Measurements from ENCODE around the gene DHDH.

The DHDH gene

DNA sequence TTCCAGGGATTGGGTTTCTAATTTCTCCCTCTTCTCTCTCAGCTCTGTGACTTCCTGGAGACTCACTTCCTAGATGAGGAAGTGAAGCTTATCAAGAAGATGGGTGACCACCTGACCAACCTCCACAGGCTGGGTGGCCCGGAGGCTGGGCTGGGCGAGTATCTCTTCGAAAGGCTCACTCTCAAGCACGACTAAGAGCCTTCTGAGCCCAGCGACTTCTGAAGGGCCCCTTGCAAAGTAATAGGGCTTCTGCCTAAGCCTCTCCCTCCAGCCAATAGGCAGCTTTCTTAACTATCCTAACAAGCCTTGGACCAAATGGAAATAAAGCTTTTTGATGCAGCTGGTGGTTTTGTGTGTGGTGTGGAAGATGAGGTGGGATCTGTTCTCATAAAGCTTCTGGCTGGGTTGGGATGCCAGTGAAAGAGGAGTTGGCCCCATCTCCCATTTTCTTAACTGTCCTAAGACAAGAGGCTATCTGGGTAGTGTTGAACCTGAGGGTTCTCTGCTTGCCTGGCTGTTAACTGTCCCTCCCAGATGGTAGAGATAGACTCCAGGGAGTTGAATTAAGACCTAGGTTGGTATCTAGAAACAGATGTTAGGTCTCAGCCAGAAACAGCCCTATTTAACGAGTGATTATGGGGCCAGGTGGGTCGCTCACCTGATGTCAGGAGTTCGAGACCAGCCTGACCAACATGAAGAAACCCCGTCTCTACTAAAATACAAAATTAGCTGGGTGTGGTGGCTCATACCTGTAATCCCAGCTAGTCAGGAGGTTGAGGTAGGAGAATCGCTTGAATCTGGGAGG, 33.2 kb downstream of the DHDH start:
- no peak for DNase-seq (ENCODE audit: low read depth in 2 of 2)

DNA sequence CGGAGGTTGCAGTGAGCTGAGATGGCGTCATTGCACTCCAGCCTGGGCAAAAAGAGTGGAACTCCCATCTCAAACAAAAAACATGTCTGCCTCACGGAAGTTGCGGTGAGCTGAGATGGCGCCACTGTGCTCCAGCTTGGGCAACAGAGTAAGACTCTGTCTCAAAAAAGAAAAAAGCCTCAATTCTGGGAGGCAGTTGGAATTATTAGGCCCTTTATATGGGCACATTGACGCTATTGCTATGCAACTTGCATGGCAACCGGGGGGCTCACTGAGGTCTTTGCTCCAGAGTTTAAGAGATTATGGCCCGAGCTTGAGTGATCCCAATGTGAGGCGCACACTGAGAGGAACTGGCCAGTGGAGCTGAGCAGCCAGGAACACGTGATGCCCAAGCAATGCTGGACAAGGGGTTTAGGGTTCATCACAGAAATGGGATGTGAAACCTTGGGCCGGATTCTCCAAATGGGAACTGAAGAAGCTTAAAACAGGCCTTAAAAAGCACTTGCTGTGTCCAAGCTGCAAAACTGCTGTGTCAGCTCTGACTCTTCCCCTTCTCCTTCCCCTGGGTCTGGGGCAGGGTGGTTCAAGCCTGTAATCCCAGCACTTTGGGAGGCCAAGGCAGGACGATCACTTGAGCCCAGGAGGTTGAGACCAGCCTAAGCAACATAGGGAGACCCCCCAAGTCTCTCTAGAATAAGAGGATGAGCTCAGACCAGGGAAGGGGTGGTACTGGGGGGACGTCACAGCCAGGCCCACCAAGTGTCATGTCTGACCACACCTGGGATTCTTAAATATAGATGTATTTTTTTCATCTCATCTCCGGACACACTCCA, 34.1 kb downstream of the DHDH start:
- DNase-seq (ENCODE audit: low read depth in 2 of 2): no peak

DNA sequence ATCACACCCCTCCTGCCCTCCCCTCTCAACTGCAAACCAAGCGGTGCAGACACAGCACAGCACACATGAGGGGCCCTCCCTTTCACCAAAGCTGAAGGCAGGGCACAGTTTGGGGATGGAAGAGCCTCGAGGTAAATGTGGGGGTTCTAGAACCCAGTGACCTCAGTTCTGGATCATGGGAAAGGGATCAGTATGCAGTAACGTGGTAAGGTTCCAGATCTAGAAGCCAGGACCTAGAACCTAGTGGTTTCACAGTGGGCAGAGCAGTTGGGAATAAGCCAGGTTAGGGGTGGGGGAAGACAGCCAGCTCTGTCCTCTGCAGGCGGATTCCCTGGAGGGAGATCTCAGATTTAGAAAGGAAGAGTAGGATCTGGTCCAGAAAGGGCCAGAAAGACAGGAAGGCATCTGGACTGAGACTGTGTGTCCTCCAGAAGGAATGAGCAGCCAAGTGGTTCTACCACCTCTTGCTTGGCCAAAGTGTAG, 34.7 kb downstream of the DHDH start:
- DNase-seq (ENCODE audit: low read depth in 2 of 2): no peak

DNA sequence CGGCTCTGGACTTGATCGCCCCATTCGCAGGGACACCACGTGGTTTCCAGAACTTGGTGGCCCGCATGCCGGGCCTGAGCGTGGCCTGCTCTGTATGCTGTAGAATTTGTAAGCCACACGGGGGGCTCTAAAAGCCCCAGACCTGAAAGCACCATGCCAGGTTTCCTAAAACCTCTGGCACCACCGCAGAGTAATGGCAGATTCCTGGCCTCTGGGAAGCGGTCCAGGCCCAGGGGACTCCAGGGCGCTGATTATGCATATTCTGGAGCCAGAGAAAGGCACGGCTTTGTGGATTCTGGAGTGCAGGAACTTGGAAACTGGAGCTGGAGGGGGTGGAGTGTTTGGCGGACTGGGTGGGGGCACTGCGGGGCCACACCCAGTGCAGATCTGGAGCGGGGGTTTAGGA, 35.3 kb downstream of the DHDH start:
- no peak for DNase-seq (ENCODE audit: low read depth in 2 of 2)

- DNase-seq (ENCODE audit: low read depth in 2 of 2): no peak
Measured at GRCh38 chr19:48969276-48970138, 36.0 kb downstream of the DHDH start.

GRCh38 chr19:48970139-48970766, 36.8 kb downstream of the DHDH start:
- no peak for DNase-seq (ENCODE audit: low read depth in 2 of 2)

DNA sequence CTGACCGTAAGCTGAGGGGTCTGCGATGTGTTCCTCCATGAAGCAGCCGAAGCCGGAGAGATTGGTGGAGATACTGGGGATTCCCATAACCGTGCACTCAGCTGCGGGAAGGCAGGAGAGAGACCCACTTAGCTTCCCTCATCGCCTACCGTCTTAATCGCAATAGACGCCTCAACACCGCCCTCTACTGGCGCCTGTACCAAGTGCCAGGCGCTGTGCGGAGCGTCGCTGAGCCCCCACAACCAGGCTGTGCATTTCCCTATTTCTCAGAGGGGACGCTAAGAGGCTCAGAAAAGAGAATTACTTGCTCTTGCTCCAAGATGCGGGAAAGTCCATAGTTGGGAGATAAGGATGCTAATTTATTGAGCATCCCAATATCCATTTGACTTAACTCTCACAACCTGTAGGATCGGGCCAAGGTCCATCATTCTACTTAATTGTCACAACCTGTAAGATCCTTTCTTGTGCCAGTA, 37.5 kb downstream of the DHDH start:
- peak; percentile 60 to 87 for DNase-seq (ENCODE audit: low read depth in 2 of 2)

GRCh38 chr19:48975947-48976847, 42.7 kb downstream of the DHDH start:
- no peak for DNase-seq (ENCODE audit: low read depth in 2 of 2)

DNA sequence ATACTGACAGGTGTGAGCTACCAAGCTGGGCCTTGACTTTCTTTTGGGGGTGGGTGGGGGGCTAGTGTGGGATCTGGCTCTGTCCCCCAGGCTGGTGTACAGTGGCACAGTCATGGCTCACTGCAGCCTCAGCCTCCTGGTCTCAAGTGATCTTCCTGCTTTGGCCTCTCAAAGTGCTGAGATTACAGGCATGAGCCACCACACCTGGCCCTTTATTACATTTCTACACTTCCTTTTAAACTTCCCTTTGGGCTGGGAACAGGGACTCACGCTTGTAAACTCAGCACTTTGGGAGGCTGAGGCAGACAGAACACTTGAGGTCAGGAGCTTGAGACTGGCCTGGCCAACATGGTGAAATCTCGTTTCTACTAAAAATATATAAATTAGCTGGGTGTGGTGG, 43.6 kb downstream of the DHDH start:
- DNase-seq (ENCODE audit: low read depth in 2 of 2): no peak

DNA sequence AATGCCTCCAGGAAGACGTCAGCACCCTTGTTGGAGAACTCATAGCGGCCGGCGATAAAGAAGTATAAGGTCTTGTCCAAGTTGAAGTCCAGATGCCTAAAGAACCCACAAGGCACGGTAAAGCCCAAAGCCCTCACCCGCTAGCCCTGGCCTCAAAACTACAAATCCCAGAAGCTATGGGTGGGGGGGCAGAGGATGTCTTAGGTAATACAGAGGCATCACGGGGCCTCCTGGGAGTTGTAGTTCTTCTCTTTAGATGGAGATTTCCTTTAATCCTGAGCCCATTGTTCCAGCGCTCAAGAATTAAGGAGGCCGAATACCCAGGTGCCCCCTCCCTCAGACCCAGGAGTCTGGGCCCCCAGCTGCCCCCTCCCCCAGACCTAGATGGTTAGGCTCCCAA, 48.8 kb downstream of the DHDH start:
- DNase-seq (ENCODE audit: low read depth in 2 of 2): no peak

- DNase-seq (ENCODE audit: low read depth in 2 of 2): no peak
Measured at GRCh38 chr19:48985711-48986110, 52.2 kb downstream of the DHDH start.

GRCh38 chr19:48986211-48986610, 52.7 kb downstream of the DHDH start:
- DNase-seq (ENCODE audit: low read depth in 2 of 2): no peak

- no peak for DNase-seq (ENCODE audit: low read depth in 2 of 2)
Measured at GRCh38 chr19:48987323-48987722, 53.8 kb downstream of the DHDH start.

- DNase-seq (ENCODE audit: low read depth in 2 of 2): no peak
Measured at GRCh38 chr19:48988286-48988685, 54.8 kb downstream of the DHDH start.

- DNase-seq (ENCODE audit: low read depth in 2 of 2): no peak
Measured at GRCh38 chr19:48988860-48989259, 55.4 kb downstream of the DHDH start.

DNA sequence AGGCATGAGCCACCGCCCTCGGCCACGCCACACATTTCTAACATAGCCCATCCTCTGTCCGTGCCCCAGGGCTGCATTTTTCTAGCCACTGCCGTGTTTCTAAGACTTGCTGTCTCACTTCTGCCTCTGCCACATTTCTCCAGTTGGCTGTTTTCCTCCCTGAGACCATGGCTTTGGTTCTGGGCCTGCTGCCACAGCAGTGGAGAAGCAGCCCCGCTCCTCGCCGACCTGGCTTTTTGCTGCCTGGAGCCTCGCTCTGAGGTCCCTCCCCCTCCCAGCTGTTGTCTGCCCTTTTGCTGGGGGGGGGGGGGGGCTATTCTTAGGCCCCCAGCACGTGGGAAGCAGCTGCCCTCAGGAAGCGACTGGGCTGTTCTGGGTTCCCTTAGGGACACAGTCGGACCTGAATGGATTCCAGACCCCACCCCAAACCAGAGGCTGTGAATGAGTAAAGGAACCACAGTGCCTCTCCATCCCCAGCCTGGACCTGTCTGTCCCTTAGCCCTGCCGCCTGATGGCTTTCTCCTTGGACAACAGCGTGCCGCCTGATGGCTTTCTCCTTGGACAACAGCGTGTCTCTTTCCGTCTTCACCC, 56.3 kb downstream of the DHDH start:
- DNase-seq (ENCODE audit: low read depth in 2 of 2): no peak

DNA sequence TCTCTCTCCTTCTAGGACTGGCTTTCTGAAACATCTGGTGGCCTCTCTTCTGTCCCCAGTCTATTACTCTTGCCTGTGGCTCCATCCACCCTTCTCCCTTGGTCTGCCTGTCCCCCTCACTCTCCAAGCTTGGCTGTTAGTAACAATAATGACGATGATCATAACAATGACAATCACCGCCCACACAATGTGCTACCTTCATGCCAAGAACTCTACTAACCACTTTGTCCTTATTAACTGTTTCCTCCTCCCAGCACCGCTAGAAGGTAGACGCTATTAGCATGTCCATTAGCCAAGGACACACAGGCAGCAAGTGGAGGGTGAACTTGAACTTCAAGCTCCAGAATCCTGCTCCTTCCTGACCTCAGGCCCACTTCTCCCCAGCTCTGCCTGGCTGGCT, 56.9 kb downstream of the DHDH start:
- no peak for DNase-seq (ENCODE audit: low read depth in 2 of 2)

- no peak for DNase-seq (ENCODE audit: low read depth in 2 of 2)
Measured at GRCh38 chr19:48991011-48991609, 57.6 kb downstream of the DHDH start.

GRCh38 chr19:48991873-48992580, 58.5 kb downstream of the DHDH start:
- DNase-seq (ENCODE audit: low read depth in 2 of 2): no peak

All from stimulated activated CD4-positive, alpha-beta T cell treated with anti-CD3 and anti-CD28 coated beads, Interleukin-12 subunit alpha, Interleukin-12 subunit beta, amount 100 ng/mL, for 24 hours (primary cell).